HEK293T (cell line): ENCODE data around the gene SBF1.
A peak's percentile ranks its signal among the peaks of the same experiment; 100 is the strongest.
"Not testable (repeated sequence)": the region's sequence is repeated elsewhere in the genome, so short reads cannot be mapped to it uniquely, and the experiment has no call there.

Experiments used
- CTCF ChIA-PET: fragments of 350-600 bp; formaldehyde crosslinking; extraction: SDS; loops from one replicate; lab custom pipeline; 2021; ENCODE audit warnings: antibody characterized with exemption, inconsistent platforms; lab: Yijun Ruan, JAX
- POLR2A ChIA-PET: fragments of 350-600 bp; formaldehyde crosslinking; extraction: SDS; loops from one replicate; lab custom pipeline; 2020; ENCODE audit warnings: antibody characterized with exemption, inconsistent platforms; lab: Yijun Ruan, JAX
- DNase-seq: peaks from one replicate; pipeline ENCODE4 v3.0.0; 2012; ENCODE audit warnings: mixed read lengths; ENCODE audit errors: extremely low spot score
- ARNT ChIP-seq: fragments of 450-650 bp; IDR thresholded peaks from 2 replicates; pipeline ENCODE4 v1.6.1; 2017; ENCODE audit warnings: mild to moderate bottlenecking
- CTBP1 ChIP-seq: fragments of 450-650 bp; IDR thresholded peaks from 2 replicates; pipeline ENCODE4 v1.6.1; 2016; ENCODE audit warnings: borderline replicate concordance
- ELF4 ChIP-seq: fragments of 450-650 bp; IDR thresholded peaks from 2 replicates; pipeline ENCODE4 v1.6.1; 2017; ENCODE audit warnings: antibody characterized with exemption
- FOXA1 ChIP-seq: fragments of 450-650 bp; IDR thresholded peaks from 2 replicates; pipeline ENCODE4 v1.6.1; 2016; ENCODE audit warnings: mild to moderate bottlenecking
- FOXK2 ChIP-seq: fragments of 450-650 bp; IDR thresholded peaks from 2 replicates; pipeline ENCODE4 v1.6.1; 2016; ENCODE audit warnings: mild to moderate bottlenecking
- HDGF ChIP-seq: fragments of 450-650 bp; IDR thresholded peaks from 2 replicates; pipeline ENCODE4 v1.6.1; 2017; ENCODE audit warnings: antibody characterized with exemption, borderline replicate concordance
- L3MBTL2 ChIP-seq: fragments of 450-650 bp; conservative IDR thresholded peaks from 2 replicates; pipeline ENCODE4 v1.6.1; 2016; ENCODE audit warnings: mild to moderate bottlenecking
- LEF1 ChIP-seq: fragments of 450-650 bp; IDR thresholded peaks from 2 replicates; pipeline ENCODE4 v1.6.1; 2017; ENCODE audit warnings: mild to moderate bottlenecking, borderline replicate concordance
- SP1 ChIP-seq: fragments of 450-650 bp; IDR thresholded peaks from 2 replicates; pipeline ENCODE4 v1.6.1; 2017
- SUZ12 ChIP-seq: fragments of 450-650 bp; IDR thresholded peaks from 2 replicates; pipeline ENCODE4 v1.6.1; 2016; ENCODE audit warnings: mild to moderate bottlenecking

The SBF1 gene

DNA sequence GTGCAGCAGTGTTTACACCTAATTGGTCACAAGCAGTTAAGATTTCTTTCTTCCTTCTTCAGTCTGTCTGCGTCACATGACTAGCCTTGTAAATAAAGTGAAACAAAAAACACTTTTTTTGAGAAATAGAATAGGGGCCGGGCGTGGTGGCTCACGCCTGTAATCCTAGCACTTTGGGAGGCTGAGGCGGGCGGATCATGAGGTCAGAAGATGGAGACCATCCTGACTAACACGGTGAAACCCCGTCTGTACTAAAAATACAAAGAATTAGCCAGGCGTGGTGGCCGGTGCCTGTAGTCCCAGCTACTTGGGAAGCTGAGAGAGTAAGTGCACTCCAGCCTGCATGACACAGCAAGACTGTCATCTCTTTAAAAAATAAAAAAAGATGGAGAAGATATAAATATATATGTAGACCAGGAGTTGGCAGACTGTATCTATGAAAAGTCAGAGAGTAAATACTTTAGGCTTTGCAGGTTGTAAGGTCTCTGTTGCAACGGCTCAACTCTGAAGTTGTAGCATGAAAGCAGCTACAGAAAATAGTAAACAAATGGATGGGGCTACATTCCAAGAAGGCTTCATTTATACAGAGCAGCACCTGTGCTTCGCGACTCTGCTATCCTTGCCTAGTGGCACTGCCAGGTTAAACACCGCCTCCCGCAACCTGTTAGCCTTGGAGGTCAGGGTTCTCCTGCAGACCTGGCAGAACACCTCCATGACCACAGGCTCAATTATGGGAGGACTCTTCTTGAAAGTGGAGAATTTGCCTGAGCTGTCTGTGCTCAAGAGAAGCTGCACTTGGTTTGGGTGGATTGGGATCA is 75.8 kb downstream of the SBF1 start:
- no peak for DNase-seq
- TF ChIP-seq LEF1 (no peak), L3MBTL2 (no peak), FOXK2 (no peak), SUZ12 (no peak), HDGF (no peak), SP1 (no peak), FOXA1 (no peak), ELF4 (no peak), ARNT (no peak), CTBP1 (no peak)
- ChIA-PET POLR2A (no interaction called here), CTCF (interaction anchor here (1.1 to 2.5 kb wide), 3 partner anchors 9 to 156 kb away, joined by 4 to 11 read pairs (median 4); no protein-coding TSS in a partner anchor)

DNA sequence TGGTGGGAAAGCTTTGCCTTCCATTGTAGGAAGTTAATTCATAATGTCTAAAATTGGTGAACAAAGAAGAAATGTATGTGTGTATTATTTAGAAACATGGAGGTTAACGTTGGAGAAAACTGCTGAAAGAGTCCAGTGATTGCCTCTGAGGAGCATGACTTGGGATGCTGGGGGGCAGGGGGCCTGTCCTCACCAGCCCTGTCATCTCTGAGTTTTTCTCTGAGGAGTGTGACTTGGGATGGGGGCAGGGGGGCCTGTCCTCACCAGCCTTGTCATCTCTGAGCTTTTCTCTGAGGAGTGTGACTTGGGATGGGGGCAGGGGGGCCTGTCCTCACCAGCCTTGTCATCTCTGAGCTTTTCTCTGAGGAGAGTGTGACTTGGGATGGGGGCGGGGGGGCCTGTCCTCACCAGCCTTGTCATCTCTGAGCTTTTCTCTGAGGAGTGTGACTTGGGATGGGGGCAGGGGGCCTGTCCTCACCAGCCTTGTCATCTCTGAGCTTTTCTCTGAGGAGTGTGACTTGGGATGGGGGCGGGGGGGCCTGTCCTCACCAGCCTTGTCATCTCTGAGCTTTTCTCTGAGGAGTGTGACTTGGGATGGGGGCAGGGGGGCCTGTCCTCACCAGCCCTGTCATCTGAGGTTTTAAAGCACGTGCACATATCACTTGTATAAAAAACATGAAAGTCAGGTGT is 77.3 kb downstream of the SBF1 start:
- DNase-seq: peak; percentile 3
- CTCF ChIA-PET: interaction anchor here (0.7 kb wide), 2 partner anchors 11 to 56 kb away, joined by 4 read pairs; no protein-coding TSS in a partner anchor
- POLR2A ChIA-PET: not testable (repeated sequence)

DNA sequence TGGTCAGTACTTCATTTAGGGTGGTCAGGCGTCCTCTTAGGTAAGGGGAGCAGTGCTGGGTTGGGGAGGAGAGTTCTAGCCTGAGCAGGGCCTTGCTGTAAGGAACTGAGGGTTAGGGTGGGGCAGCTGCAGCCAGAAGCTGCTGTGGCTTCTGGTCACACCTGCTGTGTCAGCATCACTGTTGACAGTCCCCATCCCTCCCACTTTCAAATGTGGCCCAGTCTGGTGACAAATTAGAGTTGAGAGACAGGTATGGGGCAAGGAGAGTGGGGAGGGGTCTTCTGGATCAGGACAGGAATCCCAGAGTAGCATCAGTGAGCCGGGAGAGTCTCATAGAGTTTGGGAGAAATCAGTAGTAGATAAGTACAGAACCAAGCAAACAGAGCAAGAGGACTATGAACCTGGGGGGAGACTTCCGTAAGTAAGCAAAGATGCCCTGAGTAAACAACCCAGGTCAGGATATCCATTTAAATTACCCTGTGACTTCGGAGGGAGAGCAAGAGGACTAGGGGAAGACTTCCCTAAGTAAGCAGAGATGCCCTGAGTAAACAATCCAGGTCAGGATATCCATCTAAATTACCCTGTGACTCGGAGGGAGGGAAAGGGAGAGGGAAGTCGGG is 78.0 kb downstream of the SBF1 start:
- no peak for TF ChIP-seq SUZ12
- CTCF ChIA-PET: no interaction called here
- POLR2A ChIA-PET: no interaction called here
- DNase-seq: peak; percentile 8
